Spleen (tissue), 11 donors: ENCODE measurements around the gene BIN1. TPM values are rescaled to one million over a fixed set of nuclear protein-coding genes. Genes with fewer than 3 reads are reported as not detected.

Experiments
- DNase-seq: peaks from one replicate; pipeline ENCODE4 v3.0.0-alpha.2; 2020
- H3K27ac ChIP-seq, 8 donors: fragments of 200-600 bp; sonication (generic) in 7 of 8; 1 replicate in 4 of 8; 2 replicates in 4 of 8; pipeline versions ENCODE4 v1.5.0 to v1.8.0; 2016 to 2021; ENCODE audit warnings: inconsistent platforms in 4 of 8, mild to moderate bottlenecking in 4 of 8, moderate library complexity in 1 of 8
- H3K27me3 ChIP-seq, 7 donors: fragments of 200-600 bp; sonication (generic) in 6 of 7; replicated peaks in 1 of 7; 1 replicate in 4 of 7; 2 replicates in 3 of 7; pipeline versions ENCODE4 v1.5.0 to v1.8.0; 2016 to 2021; ENCODE audit warnings: inconsistent platforms in 3 of 7, mild to moderate bottlenecking in 1 of 7
- H3K36me3 ChIP-seq, 6 donors: fragments of 200-600 bp; sonication (generic) in 5 of 6; 1 replicate in 4 of 6; 2 replicates in 2 of 6; pipeline versions ENCODE4 v1.5.0 to v1.8.0; 2016 to 2021; ENCODE audit warnings: inconsistent platforms in 2 of 6
- H3K4me1 ChIP-seq, 6 donors: fragments of 200-600 bp; sonication (generic) in 5 of 6; 1 replicate in 3 of 6; 2 replicates in 3 of 6; pipeline versions ENCODE4 v1.5.0 to v1.8.0; 2016 to 2021; ENCODE audit warnings: inconsistent platforms in 3 of 6
- H3K4me3 ChIP-seq, 8 donors: fragments of 200-600 bp; sonication (generic) in 7 of 8; 1 replicate in 4 of 8; 2 replicates in 4 of 8; pipeline versions ENCODE4 v1.5.0 to v1.8.0; 2016 to 2021; ENCODE audit warnings: inconsistent platforms in 4 of 8, mild to moderate bottlenecking in 4 of 8, moderate library complexity in 2 of 8
- H3K9me3 ChIP-seq, 8 donors: fragments of 200-600 bp; sonication (generic) in 7 of 8; 1 replicate in 4 of 8; 2 replicates in 4 of 8; pipeline versions ENCODE4 v1.5.0 to v1.8.0; 2016 to 2021; ENCODE audit warnings: inconsistent platforms in 4 of 8
- POLR2A ChIP-seq, 3 donors: fragments of 450-650 bp; IDR thresholded peaks; one replicate each; pipeline ENCODE4 v1.5.1; 2017; ENCODE audit warnings: antibody characterized with exemption in 3 of 3, mild to moderate bottlenecking in 1 of 3
- POLR2AphosphoS5 ChIP-seq, 3 donors: sonication (generic); formaldehyde crosslinking; IDR thresholded peaks; one replicate each; pipeline ENCODE4 v1.5.1; 2017; ENCODE audit warnings: antibody characterized with exemption in 3 of 3
- WGBS, 5 donors: extraction: QIAGEN DNeasy Blood & Tissue Kit in 3 of 5; methylation state at CpG; one replicate each; pipeline versions ENCODE4 v1.1.5 to v1.1.7; 2013 to 2018; 5-methylcytosine and 5-hydroxymethylcytosine counted together
- intact Hi-C: fragments of 100-400 bp; cut with DNase I; formaldehyde crosslinking; loops from one replicate; pipeline ENCODE4 v1.15.0; 2023; ENCODE audit warnings: low total_unique reads
- polyA plus RNA-seq, 3 donors: library from polyadenylated mRNA; stranded (reverse); fragments of 200-250 nt; gene quantifications; one replicate each; pipeline ENCODE4 v1.2.1, GENCODE V29; 2013
- total RNA-seq, 7 donors: library from RNA; depleted of rRNA in 3 of 7; stranded (reverse); fragments of >200 nt in 3 of 7; fragmentation: NEBNext Ultra II Directional in 4 of 7; extraction: Animal tissue kit (Norgen Biotek cat#: 25700) in 4 of 7; gene quantifications; one replicate each; pipeline versions ENCODE4 v1.1.0 to v1.2.1, GENCODE V29; 2016 to 2021
- TF ChIP-seq, protein P1 (sequence below), 11 experiments: fragments of 200-600 bp in 7 of 11; fragments of 450-650 bp in 4 of 11; sonication (generic) in 4 of 11; IDR thresholded peaks in 8 of 11; conservative IDR thresholded peaks in 3 of 11; 1 replicate in 7 of 11; 2 replicates in 4 of 11; pipeline versions ENCODE4 v1.4.0 to v1.8.0; 2016 to 2021; ENCODE audit warnings: antibody characterized with exemption in 11 of 11, inconsistent platforms in 4 of 11, mild to moderate bottlenecking in 1 of 11
- donor health status: healthy with polysubstance abuse.
- donor health status: DM: no; HTN: no; CAD: no; lungs with moderate emphysema.
- donor health status: DM: no; HTN: no; CAD: no.
- donor health status: Bipolar disorder and iron deficiency.
- donor health status: healthy.
- donor health status: DM: no; HTN: no; CAD: no.
- donor health status: DM: yes; HTN: yes; CAD: no.

Gene BIN1
- total and polyA plus RNA-seq, 10 donors: 57.2 to 123 (median 70.4) TPM

DNA sequence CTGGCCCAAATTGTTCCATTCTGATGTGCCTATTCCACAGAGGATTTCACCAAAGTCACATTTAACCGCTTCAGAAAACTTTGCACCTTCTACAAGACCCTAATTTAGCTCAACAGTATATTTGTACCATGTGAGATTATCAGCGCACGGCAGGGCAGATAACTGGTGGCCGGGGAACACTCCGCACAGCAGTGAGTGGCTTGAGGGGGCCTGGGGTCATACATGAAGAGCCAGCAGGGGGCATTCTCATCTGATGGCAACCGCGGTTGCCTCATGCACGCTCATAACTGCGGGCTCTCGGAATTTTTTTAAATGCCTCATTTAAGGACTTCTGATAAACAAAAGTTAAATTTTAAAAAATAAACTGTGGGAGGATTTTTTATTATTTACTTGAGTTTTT, 84.1 kb downstream of the BIN1 start:
- peaks cover 0 to 36% (median 22%) of the 10 kb centered on the region in 7 donors for H3K27me3 ChIP-seq
- intact Hi-C loops: no loop called here
- peaks cover 0 to 8% (median 1%) of the 10 kb centered on the region in 8 donors for H3K9me3 ChIP-seq
- peaks cover 7 to 18% (median 12%) of the 10 kb centered on the region in 6 donors for H3K4me1 ChIP-seq
- TF ChIP-seq POLR2A (IDR thresholded peaks at IDR 0.05) (no peak), POLR2AphosphoS5 (IDR thresholded peaks at IDR 0.05) (no peak)
- TF ChIP-seq, protein P1, sequence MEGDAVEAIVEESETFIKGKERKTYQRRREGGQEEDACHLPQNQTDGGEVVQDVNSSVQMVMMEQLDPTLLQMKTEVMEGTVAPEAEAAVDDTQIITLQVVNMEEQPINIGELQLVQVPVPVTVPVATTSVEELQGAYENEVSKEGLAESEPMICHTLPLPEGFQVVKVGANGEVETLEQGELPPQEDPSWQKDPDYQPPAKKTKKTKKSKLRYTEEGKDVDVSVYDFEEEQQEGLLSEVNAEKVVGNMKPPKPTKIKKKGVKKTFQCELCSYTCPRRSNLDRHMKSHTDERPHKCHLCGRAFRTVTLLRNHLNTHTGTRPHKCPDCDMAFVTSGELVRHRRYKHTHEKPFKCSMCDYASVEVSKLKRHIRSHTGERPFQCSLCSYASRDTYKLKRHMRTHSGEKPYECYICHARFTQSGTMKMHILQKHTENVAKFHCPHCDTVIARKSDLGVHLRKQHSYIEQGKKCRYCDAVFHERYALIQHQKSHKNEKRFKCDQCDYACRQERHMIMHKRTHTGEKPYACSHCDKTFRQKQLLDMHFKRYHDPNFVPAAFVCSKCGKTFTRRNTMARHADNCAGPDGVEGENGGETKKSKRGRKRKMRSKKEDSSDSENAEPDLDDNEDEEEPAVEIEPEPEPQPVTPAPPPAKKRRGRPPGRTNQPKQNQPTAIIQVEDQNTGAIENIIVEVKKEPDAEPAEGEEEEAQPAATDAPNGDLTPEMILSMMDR (IDR thresholded peaks at IDR 0.05 in 8 of 11, conservative IDR thresholded peaks at IDR 0.05 in 3 of 11): no peak
- no peak overlapping the region for H3K4me3 ChIP-seq
- 93 to 98% (median 97%) methylated on average over 10 of the region's 10 CpGs for WGBS, 5 donors
- DNase-seq: no peak
- no peak overlapping the region for H3K27ac ChIP-seq
- no peaks in the 10 kb centered on the region for H3K36me3 ChIP-seq

DNA sequence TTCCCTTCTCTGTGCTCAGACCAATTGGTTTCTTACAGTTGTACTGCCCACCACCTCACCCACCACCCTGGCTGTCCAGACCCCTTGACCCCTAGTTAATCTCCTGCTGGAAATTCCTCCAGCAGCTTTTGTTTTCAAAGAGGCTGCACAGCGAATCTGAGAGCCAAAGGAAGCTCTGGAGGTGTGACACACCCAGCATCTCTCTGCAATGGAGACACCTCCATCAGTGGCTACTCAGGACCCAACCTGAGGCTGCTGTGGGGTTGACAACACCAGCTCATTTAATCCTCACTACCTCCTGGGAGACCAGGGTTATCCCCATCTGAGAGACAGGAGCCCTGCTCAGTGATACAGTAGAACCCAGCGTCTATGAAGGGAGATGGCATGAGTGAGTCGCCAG, 86.4 kb downstream of the BIN1 start:
- TF ChIP-seq POLR2AphosphoS5 (IDR thresholded peaks at IDR 0.05): no peak
- TF ChIP-seq POLR2A (IDR thresholded peaks at IDR 0.05): no peak
- TF ChIP-seq, protein P1 (IDR thresholded peaks at IDR 0.05 in 8 of 11, conservative IDR thresholded peaks at IDR 0.05 in 3 of 11): no peak
- Histone ChIP-seq H3K27me3 (peaks cover 0 to 26% (median 7%) of the 10 kb centered on the region in 7 donors), H3K36me3 (no peaks in the 10 kb centered on the region), H3K9me3 (peaks cover 0 to 8% (median 1%) of the 10 kb centered on the region in 8 donors), H3K4me1 (peaks cover 5 to 9% (median 7%) of the 10 kb centered on the region in 6 donors), H3K27ac (no peak overlapping the region), H3K4me3 (no peak overlapping the region)
- intact Hi-C loops: no loop called here
- 73 to 87% (median 85%) methylated on average over 3 of the region's 3 CpGs for WGBS, 5 donors
- no peak for DNase-seq

DNA sequence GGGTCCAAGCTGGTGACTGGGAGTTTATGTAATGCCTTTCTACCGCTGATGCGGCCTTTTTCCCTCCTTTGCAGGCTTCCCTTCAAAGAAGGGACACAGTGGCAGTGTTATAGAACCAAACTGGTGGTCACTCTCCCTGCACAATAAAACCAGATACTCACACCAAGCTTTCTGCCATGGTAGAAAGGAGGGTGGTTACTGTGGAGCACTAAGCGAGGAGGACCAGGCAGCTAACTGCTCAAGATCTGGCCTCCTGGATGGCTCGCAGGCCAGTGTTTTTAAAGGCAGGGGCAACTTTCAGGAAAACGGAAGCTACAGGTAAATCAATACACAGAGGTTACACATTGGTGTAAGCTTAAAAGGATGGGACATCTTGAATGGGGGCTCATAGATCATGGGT, 89.4 kb downstream of the BIN1 start:
- H3K36me3 ChIP-seq: no peaks in the 10 kb centered on the region
- H3K4me1 ChIP-seq: no peaks in the 10 kb centered on the region
- TF ChIP-seq, protein P1 (IDR thresholded peaks at IDR 0.05 in 8 of 11, conservative IDR thresholded peaks at IDR 0.05 in 3 of 11): no peak
- TF ChIP-seq POLR2A (IDR thresholded peaks at IDR 0.05) (no peak), POLR2AphosphoS5 (IDR thresholded peaks at IDR 0.05) (no peak)
- H3K27me3 ChIP-seq: peaks cover 0 to 32% (median 0%) of the 10 kb centered on the region in 7 donors
- 89 to 98% (median 94%) methylated on average over 5 of the region's 5 CpGs for WGBS, 5 donors
- no peak overlapping the region for H3K4me3 ChIP-seq
- intact Hi-C loops: no loop called here
- DNase-seq: no peak
- no peaks in the 10 kb centered on the region for H3K9me3 ChIP-seq
- H3K27ac ChIP-seq: no peak overlapping the region

DNA sequence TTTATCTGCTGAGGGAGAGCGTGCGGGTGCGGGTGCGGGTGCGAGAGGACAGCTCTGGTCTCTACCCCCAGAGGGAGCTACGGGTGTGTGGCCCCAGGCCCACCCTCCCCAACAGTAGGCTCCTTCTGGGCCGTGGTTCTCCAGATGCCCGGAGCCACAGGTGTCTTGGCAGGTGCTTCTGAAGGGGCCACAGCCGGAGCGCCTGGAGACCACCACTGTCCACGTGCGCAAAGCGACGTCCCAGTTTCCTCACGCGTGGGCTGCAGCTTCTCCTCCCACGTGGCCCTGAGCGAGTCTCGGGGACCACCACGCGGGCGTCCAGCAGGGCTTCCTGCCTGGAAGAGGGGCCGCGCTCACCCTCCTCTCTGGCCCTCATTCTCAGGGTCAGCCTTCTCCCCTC, 90.6 kb downstream of the BIN1 start:
- Histone ChIP-seq H3K27me3 (peaks cover 0 to 43% (median 0%) of the 10 kb centered on the region in 7 donors), H3K27ac (no peak overlapping the region), H3K4me1 (no peaks in the 10 kb centered on the region), H3K36me3 (no peaks in the 10 kb centered on the region), H3K4me3 (no peak overlapping the region), H3K9me3 (no peaks in the 10 kb centered on the region)
- intact Hi-C loops: no loop called here
- TF ChIP-seq POLR2AphosphoS5 (IDR thresholded peaks at IDR 0.05): no peak
- TF ChIP-seq, protein P1 (IDR thresholded peaks at IDR 0.05 in 8 of 11, conservative IDR thresholded peaks at IDR 0.05 in 3 of 11): no peak
- no peak for TF ChIP-seq POLR2A (IDR thresholded peaks at IDR 0.05)
- DNase-seq: peak; percentile 72
- WGBS, 5 donors: 93 to 95% (median 95%) methylated on average over 20 to 24 of the region's 24 CpGs
